ENCODE data around the gene UBE2G1.

UBE2G1 gene

GRCh38 chr17:4331614-4332013 lies 34.9 kb downstream of the UBE2G1 start:
- H2AFZ ChIP-seq (ENCODE audit: low read length) = no peak overlapping the region
- peaks cover 0 to 14% of the 10 kb centered on the region in 2 donors for H3K36me3 ChIP-seq (replicated peaks in 1 of 2; ENCODE audit: control insufficient read depth in 2 of 2, insufficient read depth in 2 of 2, low read length in 2 of 2)
- H3K18ac ChIP-seq (ENCODE audit: low read length) = no peak overlapping the region
- peaks cover 9 to 13% of the 10 kb centered on the region in 2 donors for H3K4me1 ChIP-seq (ENCODE audit: control insufficient read depth in 2 of 2, insufficient read depth in 1 of 2, low read depth in 1 of 2, low read length in 2 of 2)
- peaks cover 0 to 11% of the 10 kb centered on the region in 2 donors for H3K9me3 ChIP-seq (replicated peaks in 1 of 2; ENCODE audit: control insufficient read depth in 2 of 2, insufficient read depth in 1 of 2, low read depth in 1 of 2, low read length in 2 of 2)
- no peak overlapping the region for H3K4ac ChIP-seq (ENCODE audit: low read length)
- no CpG with 5 or more reads among the region's 7 CpGs for WGBS, 2 donors (ENCODE audit: extremely low coverage in 2 of 2, insufficient read length in 2 of 2, insufficient replicate concordance in 1 of 2)
- no peak overlapping the region for H2BK15ac ChIP-seq (ENCODE audit: low read length)
- no peak for DNase-seq (ENCODE audit: low spot score)
- H3K14ac ChIP-seq (ENCODE audit: low read length) = no peak overlapping the region
- no peak overlapping the region for H3K23ac ChIP-seq (ENCODE audit: low read depth, low read length, poor library complexity)
- H3K9ac ChIP-seq (ENCODE audit: low read depth, low read length, poor library complexity) = no peak overlapping the region
- H2BK12ac ChIP-seq (ENCODE audit: low read length) = no peak overlapping the region
- H2BK5ac ChIP-seq (ENCODE audit: low read length) = no peak overlapping the region
- no peak overlapping the region for H4K91ac ChIP-seq (ENCODE audit: low read depth, low read length, poor library complexity)
- H3K79me1 ChIP-seq (ENCODE audit: low read depth, low read length) = no peaks in the 10 kb centered on the region
- H2BK120ac ChIP-seq (ENCODE audit: low read depth, low read length) = no peak overlapping the region
- H3K27me3 ChIP-seq (ENCODE audit: control insufficient read depth in 3 of 3, insufficient read depth in 3 of 3, low read depth in 1 of 3, low read length in 3 of 3) = no peaks in the 10 kb centered on the region
- no peak overlapping the region for H3K27ac ChIP-seq (replicated peaks; ENCODE audit: low read length)
- no peak overlapping the region for H3K4me3 ChIP-seq (ENCODE audit: low read length in 2 of 2)
- no peak overlapping the region for H2AK5ac ChIP-seq (ENCODE audit: low read depth, low read length)
- H4K8ac ChIP-seq (ENCODE audit: low read depth, low read length) = no peak overlapping the region
- H3K4me2 ChIP-seq (ENCODE audit: insufficient read depth, low read length, poor library complexity, severe bottlenecking) = no peak overlapping the region

- H3K23ac ChIP-seq (ENCODE audit: low read depth, low read length, poor library complexity) = no peak overlapping the region
- no peak overlapping the region for H3K4me2 ChIP-seq (ENCODE audit: insufficient read depth, low read length, poor library complexity, severe bottlenecking)
- H3K36me3 ChIP-seq (replicated peaks in 1 of 2; ENCODE audit: control insufficient read depth in 2 of 2, insufficient read depth in 2 of 2, low read length in 2 of 2) = peaks cover 0 to 15% of the 10 kb centered on the region in 2 donors
- no peak overlapping the region for H3K4me3 ChIP-seq (ENCODE audit: low read length in 2 of 2)
- no peak overlapping the region for H2BK5ac ChIP-seq (ENCODE audit: low read length)
- H3K27ac ChIP-seq (replicated peaks; ENCODE audit: low read length) = no peak overlapping the region
- peaks cover 0 to 25% of the 10 kb centered on the region in 2 donors for H3K9me3 ChIP-seq (replicated peaks in 1 of 2; ENCODE audit: control insufficient read depth in 2 of 2, insufficient read depth in 1 of 2, low read depth in 1 of 2, low read length in 2 of 2)
- no peak overlapping the region for H3K18ac ChIP-seq (ENCODE audit: low read length)
- H3K4me1 ChIP-seq (ENCODE audit: control insufficient read depth in 2 of 2, insufficient read depth in 1 of 2, low read depth in 1 of 2, low read length in 2 of 2) = peaks cover 9 to 13% of the 10 kb centered on the region in 2 donors
- no peak overlapping the region for H2AK5ac ChIP-seq (ENCODE audit: low read depth, low read length)
- no peak overlapping the region for H4K8ac ChIP-seq (ENCODE audit: low read depth, low read length)
- H2AFZ ChIP-seq (ENCODE audit: low read length) = no peak overlapping the region
- H3K9ac ChIP-seq (ENCODE audit: low read depth, low read length, poor library complexity) = no peak overlapping the region
- H3K79me1 ChIP-seq (ENCODE audit: low read depth, low read length) = no peaks in the 10 kb centered on the region
- no peak for DNase-seq (ENCODE audit: low spot score)
- H2BK12ac ChIP-seq (ENCODE audit: low read length) = no peak overlapping the region
- no peak overlapping the region for H4K91ac ChIP-seq (ENCODE audit: low read depth, low read length, poor library complexity)
- no peak overlapping the region for H3K4ac ChIP-seq (ENCODE audit: low read length)
- no peaks in the 10 kb centered on the region for H3K27me3 ChIP-seq (ENCODE audit: control insufficient read depth in 3 of 3, insufficient read depth in 3 of 3, low read depth in 1 of 3, low read length in 3 of 3)
- no peak overlapping the region for H2BK15ac ChIP-seq (ENCODE audit: low read length)
- WGBS, 2 donors (ENCODE audit: extremely low coverage in 2 of 2, insufficient read length in 2 of 2, insufficient replicate concordance in 1 of 2) = no CpG with 5 or more reads among the region's 7 CpGs
- H3K14ac ChIP-seq (ENCODE audit: low read length) = no peak overlapping the region
- no peak overlapping the region for H2BK120ac ChIP-seq (ENCODE audit: low read depth, low read length)
Observed at GRCh38 chr17:4329838-4330237, 36.6 kb downstream of the UBE2G1 start.

GRCh38 chr17:4327606-4328005 lies 38.9 kb downstream of the UBE2G1 start:
- H3K9me3 ChIP-seq (replicated peaks in 1 of 2; ENCODE audit: control insufficient read depth in 2 of 2, insufficient read depth in 1 of 2, low read depth in 1 of 2, low read length in 2 of 2) = peaks cover 0 to 28% of the 10 kb centered on the region in 2 donors
- no peaks in the 10 kb centered on the region for H3K27me3 ChIP-seq (ENCODE audit: control insufficient read depth in 3 of 3, insufficient read depth in 3 of 3, low read depth in 1 of 3, low read length in 3 of 3)
- H2BK5ac ChIP-seq (ENCODE audit: low read length) = no peak overlapping the region
- DNase-seq (ENCODE audit: low spot score) = no peak
- H3K4ac ChIP-seq (ENCODE audit: low read length) = no peak overlapping the region
- no peaks in the 10 kb centered on the region for H3K79me1 ChIP-seq (ENCODE audit: low read depth, low read length)
- no peak overlapping the region for H2BK15ac ChIP-seq (ENCODE audit: low read length)
- no peak overlapping the region for H4K8ac ChIP-seq (ENCODE audit: low read depth, low read length)
- WGBS, 2 donors (ENCODE audit: extremely low coverage in 2 of 2, insufficient read length in 2 of 2, insufficient replicate concordance in 1 of 2) = no CpG with 5 or more reads among the region's 5 CpGs
- no peak overlapping the region for H2BK120ac ChIP-seq (ENCODE audit: low read depth, low read length)
- H2AFZ ChIP-seq (ENCODE audit: low read length) = no peak overlapping the region
- peaks cover 6 to 10% of the 10 kb centered on the region in 2 donors for H3K4me1 ChIP-seq (ENCODE audit: control insufficient read depth in 2 of 2, insufficient read depth in 1 of 2, low read depth in 1 of 2, low read length in 2 of 2)
- no peak overlapping the region for H3K14ac ChIP-seq (ENCODE audit: low read length)
- no peak overlapping the region for H3K9ac ChIP-seq (ENCODE audit: low read depth, low read length, poor library complexity)
- H3K4me3 ChIP-seq (ENCODE audit: low read length in 2 of 2) = no peak overlapping the region
- H3K18ac ChIP-seq (ENCODE audit: low read length) = no peak overlapping the region
- no peak overlapping the region for H2AK5ac ChIP-seq (ENCODE audit: low read depth, low read length)
- no peak overlapping the region for H4K91ac ChIP-seq (ENCODE audit: low read depth, low read length, poor library complexity)
- no peak overlapping the region for H3K4me2 ChIP-seq (ENCODE audit: insufficient read depth, low read length, poor library complexity, severe bottlenecking)
- peaks cover 0 to 21% of the 10 kb centered on the region in 2 donors for H3K36me3 ChIP-seq (replicated peaks in 1 of 2; ENCODE audit: control insufficient read depth in 2 of 2, insufficient read depth in 2 of 2, low read length in 2 of 2)
- no peak overlapping the region for H3K27ac ChIP-seq (replicated peaks; ENCODE audit: low read length)
- H2BK12ac ChIP-seq (ENCODE audit: low read length) = no peak overlapping the region
- H3K23ac ChIP-seq (ENCODE audit: low read depth, low read length, poor library complexity) = no peak overlapping the region

- Histone ChIP-seq H3K9ac (ENCODE audit: low read depth, low read length, poor library complexity) (no peak overlapping the region), H3K4ac (ENCODE audit: low read length) (no peak overlapping the region), H3K27me3 (ENCODE audit: control insufficient read depth in 3 of 3, insufficient read depth in 3 of 3, low read depth in 1 of 3, low read length in 3 of 3) (no peaks in the 10 kb centered on the region), H2BK15ac (ENCODE audit: low read length) (no peak overlapping the region), H2AK5ac (ENCODE audit: low read depth, low read length) (no peak overlapping the region), H2BK12ac (ENCODE audit: low read length) (no peak overlapping the region), H2BK120ac (ENCODE audit: low read depth, low read length) (no peak overlapping the region), H3K4me3 (ENCODE audit: low read length in 2 of 2) (no peak overlapping the region), H3K23ac (ENCODE audit: low read depth, low read length, poor library complexity) (no peak overlapping the region), H3K9me3 (replicated peaks in 1 of 2; ENCODE audit: control insufficient read depth in 2 of 2, insufficient read depth in 1 of 2, low read depth in 1 of 2, low read length in 2 of 2) (peaks cover 0 to 28% of the 10 kb centered on the region in 2 donors), H2AFZ (ENCODE audit: low read length) (no peak overlapping the region), H3K18ac (ENCODE audit: low read length) (no peak overlapping the region), H3K79me1 (ENCODE audit: low read depth, low read length) (no peaks in the 10 kb centered on the region), H3K4me1 (ENCODE audit: control insufficient read depth in 2 of 2, insufficient read depth in 1 of 2, low read depth in 1 of 2, low read length in 2 of 2) (peaks cover under 1 to 1% of the 10 kb centered on the region in 2 donors), H3K14ac (ENCODE audit: low read length) (no peak overlapping the region), H3K4me2 (ENCODE audit: insufficient read depth, low read length, poor library complexity, severe bottlenecking) (no peak overlapping the region), H4K8ac (ENCODE audit: low read depth, low read length) (no peak overlapping the region), H3K36me3 (replicated peaks in 1 of 2; ENCODE audit: control insufficient read depth in 2 of 2, insufficient read depth in 2 of 2, low read length in 2 of 2) (peaks cover 0 to 20% of the 10 kb centered on the region in 2 donors), H2BK5ac (ENCODE audit: low read length) (no peak overlapping the region), H4K91ac (ENCODE audit: low read depth, low read length, poor library complexity) (no peak overlapping the region), H3K27ac (replicated peaks; ENCODE audit: low read length) (no peak overlapping the region)
- DNase-seq (ENCODE audit: low spot score) = no peak
- WGBS, 2 donors (ENCODE audit: extremely low coverage in 2 of 2, insufficient read length in 2 of 2, insufficient replicate concordance in 1 of 2) = no CpG with 5 or more reads among the region's 2 CpGs
Observed at GRCh38 chr17:4326608-4327007, 39.9 kb downstream of the UBE2G1 start.

Data from neuronal stem cell (in vitro differentiated cells).